Measurements from ENCODE around the gene MED31.

Gene MED31

DNA sequence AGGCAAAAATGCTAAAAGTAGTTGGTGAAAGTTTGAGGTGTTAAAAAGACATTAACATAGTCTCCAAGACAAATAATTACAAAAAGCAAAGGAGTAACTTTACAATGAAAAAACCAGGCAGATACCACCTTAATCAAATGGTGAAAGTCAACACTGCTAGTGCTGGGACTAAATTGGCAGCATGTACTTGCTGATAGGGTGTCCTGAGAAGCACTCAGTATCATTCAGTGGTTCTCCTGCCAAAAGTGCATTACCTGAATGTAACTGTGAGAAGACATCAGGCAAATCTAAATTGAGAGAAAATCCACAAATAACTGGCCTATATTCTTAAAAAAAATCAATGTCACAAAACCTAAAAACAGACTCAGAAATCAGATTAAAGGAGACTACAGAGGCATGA, 18.9 kb downstream of the MED31 start:
- Histone ChIP-seq H3K9me3 (ENCODE audit: control insufficient read depth in 2 of 2, low read length in 2 of 2) (no peaks in the 10 kb centered on the region), H3K36me3 (ENCODE audit: control insufficient read depth in 2 of 2, insufficient read depth in 2 of 2, low read length in 2 of 2) (peaks cover 9 to 35% of the 10 kb centered on the region in 2 donors), H3K27me3 (ENCODE audit: control insufficient read depth in 2 of 2, insufficient read depth in 2 of 2, low read length in 2 of 2) (no peaks in the 10 kb centered on the region), H3K9ac (ENCODE audit: low read depth in 1 of 2, low read length in 2 of 2) (no peak overlapping the region), H3K4me1 (ENCODE audit: control insufficient read depth in 2 of 2, insufficient read depth in 2 of 2, low read length in 2 of 2) (peaks cover 5 to 8% of the 10 kb centered on the region in 2 donors), H3K27ac (ENCODE audit: low read depth in 2 of 2, low read length in 2 of 2) (no peak overlapping the region), H3K4me3 (ENCODE audit: low read length in 2 of 2) (no peak overlapping the region)

DNA sequence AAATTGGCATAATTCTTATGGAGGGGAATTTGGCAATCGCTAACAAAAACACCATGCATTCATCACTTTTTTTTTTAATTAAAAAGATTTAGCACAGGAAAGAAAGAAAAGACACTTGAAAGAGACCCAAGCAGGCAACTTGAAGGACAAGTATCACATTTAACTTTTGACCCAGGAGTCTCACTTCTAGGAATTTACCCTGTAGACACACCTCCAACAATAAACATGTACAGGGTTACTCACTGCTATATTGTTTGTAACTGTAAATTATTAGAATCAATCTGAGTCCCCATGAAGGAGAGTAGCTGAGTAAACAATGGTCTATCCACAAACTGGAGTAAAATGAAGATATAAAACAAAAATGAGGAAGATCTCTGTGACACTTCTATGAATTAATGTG, 21.0 kb downstream of the MED31 start:
- peaks cover 11 to 43% of the 10 kb centered on the region in 2 donors for H3K36me3 ChIP-seq (ENCODE audit: control insufficient read depth in 2 of 2, insufficient read depth in 2 of 2, low read length in 2 of 2)
- H3K27me3 ChIP-seq (ENCODE audit: control insufficient read depth in 2 of 2, insufficient read depth in 2 of 2, low read length in 2 of 2): no peaks in the 10 kb centered on the region
- no peaks in the 10 kb centered on the region for H3K9me3 ChIP-seq (ENCODE audit: control insufficient read depth in 2 of 2, low read length in 2 of 2)
- H3K4me1 ChIP-seq (ENCODE audit: control insufficient read depth in 2 of 2, insufficient read depth in 2 of 2, low read length in 2 of 2): peaks cover 0 to 2% of the 10 kb centered on the region in 2 donors
- no peak overlapping the region for H3K27ac ChIP-seq (ENCODE audit: low read depth in 2 of 2, low read length in 2 of 2)
- H3K4me3 ChIP-seq (ENCODE audit: low read length in 2 of 2): no peak overlapping the region
- no peak overlapping the region for H3K9ac ChIP-seq (ENCODE audit: low read depth in 1 of 2, low read length in 2 of 2)

DNA sequence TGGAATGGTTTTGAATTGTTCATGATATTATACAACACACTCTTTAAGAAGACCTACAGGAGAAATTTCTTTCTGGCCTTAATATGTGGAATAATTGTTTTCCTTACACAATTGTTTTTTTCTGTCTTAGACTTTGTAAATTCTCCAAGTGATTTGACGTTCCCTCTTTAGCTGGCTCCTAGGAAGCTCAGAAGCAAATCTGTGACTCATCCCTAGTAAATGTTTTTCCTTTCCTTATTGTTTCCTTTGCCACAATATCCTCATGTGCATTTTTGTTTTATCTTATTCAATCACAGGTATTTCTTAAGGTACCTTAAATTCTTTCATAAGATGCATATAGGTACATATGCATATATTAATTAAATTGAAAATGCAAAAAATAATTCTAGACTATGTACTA, 24.4 kb downstream of the MED31 start:
- no peak overlapping the region for H3K9ac ChIP-seq (ENCODE audit: low read depth in 1 of 2, low read length in 2 of 2)
- no peaks in the 10 kb centered on the region for H3K27me3 ChIP-seq (ENCODE audit: control insufficient read depth in 2 of 2, insufficient read depth in 2 of 2, low read length in 2 of 2)
- peaks cover 15 to 33% of the 10 kb centered on the region in 2 donors for H3K36me3 ChIP-seq (ENCODE audit: control insufficient read depth in 2 of 2, insufficient read depth in 2 of 2, low read length in 2 of 2)
- H3K27ac ChIP-seq (ENCODE audit: low read depth in 2 of 2, low read length in 2 of 2): no peak overlapping the region
- no peaks in the 10 kb centered on the region for H3K4me1 ChIP-seq (ENCODE audit: control insufficient read depth in 2 of 2, insufficient read depth in 2 of 2, low read length in 2 of 2)
- no peak overlapping the region for H3K4me3 ChIP-seq (ENCODE audit: low read length in 2 of 2)
- H3K9me3 ChIP-seq (ENCODE audit: control insufficient read depth in 2 of 2, low read length in 2 of 2): no peaks in the 10 kb centered on the region

DNA sequence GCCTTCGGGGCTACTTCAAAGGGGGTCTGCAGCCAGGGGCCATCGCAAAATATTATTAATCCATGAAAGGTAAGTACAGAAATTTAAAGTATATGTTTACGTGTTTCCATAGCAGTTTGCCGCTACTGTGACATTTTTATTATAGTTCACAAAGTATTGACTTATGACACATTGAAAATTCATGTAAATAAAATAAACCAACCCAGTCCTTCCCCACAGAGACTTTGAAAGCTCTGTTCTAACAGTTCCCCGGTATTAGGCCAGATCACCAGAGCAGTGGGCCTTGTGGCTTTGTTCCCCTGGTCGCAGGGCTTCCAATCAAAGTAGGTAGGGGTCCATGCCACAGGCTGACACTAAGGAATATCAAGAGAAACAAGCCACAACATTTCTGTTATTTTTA, 24.8 kb downstream of the MED31 start:
- no peaks in the 10 kb centered on the region for H3K9me3 ChIP-seq (ENCODE audit: control insufficient read depth in 2 of 2, low read length in 2 of 2)
- no peak overlapping the region for H3K9ac ChIP-seq (ENCODE audit: low read depth in 1 of 2, low read length in 2 of 2)
- H3K4me3 ChIP-seq (ENCODE audit: low read length in 2 of 2): no peak overlapping the region
- H3K36me3 ChIP-seq (ENCODE audit: control insufficient read depth in 2 of 2, insufficient read depth in 2 of 2, low read length in 2 of 2): peaks cover 14 to 34% of the 10 kb centered on the region in 2 donors
- H3K27me3 ChIP-seq (ENCODE audit: control insufficient read depth in 2 of 2, insufficient read depth in 2 of 2, low read length in 2 of 2): no peaks in the 10 kb centered on the region
- H3K4me1 ChIP-seq (ENCODE audit: control insufficient read depth in 2 of 2, insufficient read depth in 2 of 2, low read length in 2 of 2): no peaks in the 10 kb centered on the region
- H3K27ac ChIP-seq (ENCODE audit: low read depth in 2 of 2, low read length in 2 of 2): no peak overlapping the region

DNA sequence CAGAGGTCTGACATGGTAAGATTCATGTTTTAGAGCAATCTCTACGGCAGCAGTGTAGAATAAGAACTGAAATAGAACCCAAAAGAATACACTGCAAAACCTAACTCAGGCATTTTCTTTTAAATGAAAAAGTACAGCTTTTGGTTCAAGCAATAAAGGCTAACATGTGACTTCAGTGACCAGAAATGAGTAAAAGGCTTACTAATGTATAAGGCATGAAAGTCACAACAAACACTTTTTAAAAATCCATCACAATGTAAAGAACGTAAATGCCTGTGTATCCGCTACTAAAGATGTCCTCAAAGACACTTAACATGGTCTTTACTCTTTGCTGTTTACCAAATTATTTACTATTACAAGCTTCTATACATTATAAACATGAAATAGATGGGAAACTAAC, 27.5 kb downstream of the MED31 start:
- Histone ChIP-seq H3K36me3 (ENCODE audit: control insufficient read depth in 2 of 2, insufficient read depth in 2 of 2, low read length in 2 of 2) (peaks cover 21 to 32% of the 10 kb centered on the region in 2 donors), H3K27ac (ENCODE audit: low read depth in 2 of 2, low read length in 2 of 2) (no peak overlapping the region), H3K4me3 (ENCODE audit: low read length in 2 of 2) (no peak overlapping the region), H3K4me1 (ENCODE audit: control insufficient read depth in 2 of 2, insufficient read depth in 2 of 2, low read length in 2 of 2) (no peaks in the 10 kb centered on the region), H3K27me3 (ENCODE audit: control insufficient read depth in 2 of 2, insufficient read depth in 2 of 2, low read length in 2 of 2) (no peaks in the 10 kb centered on the region), H3K9me3 (ENCODE audit: control insufficient read depth in 2 of 2, low read length in 2 of 2) (no peaks in the 10 kb centered on the region), H3K9ac (ENCODE audit: low read depth in 1 of 2, low read length in 2 of 2) (no peak overlapping the region)

DNA sequence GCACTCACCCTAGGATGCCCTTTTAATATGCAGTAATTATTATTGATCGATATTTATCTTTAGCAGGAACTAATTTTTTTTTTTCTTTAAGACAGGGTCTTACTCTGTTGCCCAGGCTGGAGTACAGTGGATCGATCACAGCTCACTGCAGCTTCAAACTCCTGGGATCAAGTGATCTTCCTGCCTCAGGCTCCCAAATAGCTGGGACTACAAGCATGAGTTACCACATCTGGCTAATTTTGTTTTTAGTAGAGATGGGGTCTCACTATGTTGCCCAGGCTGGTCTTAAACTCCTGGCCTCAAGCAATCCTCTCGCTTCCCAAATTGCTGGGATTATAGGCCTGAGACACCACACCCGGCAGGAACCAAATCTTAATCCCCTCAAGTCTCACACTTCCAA, 40.2 kb downstream of the MED31 start:
- Histone ChIP-seq H3K9ac (ENCODE audit: low read depth in 1 of 2, low read length in 2 of 2) (no peak overlapping the region), H3K4me3 (ENCODE audit: low read length in 2 of 2) (no peak overlapping the region), H3K27ac (ENCODE audit: low read depth in 2 of 2, low read length in 2 of 2) (no peak overlapping the region), H3K4me1 (ENCODE audit: control insufficient read depth in 2 of 2, insufficient read depth in 2 of 2, low read length in 2 of 2) (no peaks in the 10 kb centered on the region), H3K9me3 (ENCODE audit: control insufficient read depth in 2 of 2, low read length in 2 of 2) (no peaks in the 10 kb centered on the region), H3K36me3 (ENCODE audit: control insufficient read depth in 2 of 2, insufficient read depth in 2 of 2, low read length in 2 of 2) (peaks cover 36 to 39% of the 10 kb centered on the region in 2 donors), H3K27me3 (ENCODE audit: control insufficient read depth in 2 of 2, insufficient read depth in 2 of 2, low read length in 2 of 2) (no peaks in the 10 kb centered on the region)

DNA sequence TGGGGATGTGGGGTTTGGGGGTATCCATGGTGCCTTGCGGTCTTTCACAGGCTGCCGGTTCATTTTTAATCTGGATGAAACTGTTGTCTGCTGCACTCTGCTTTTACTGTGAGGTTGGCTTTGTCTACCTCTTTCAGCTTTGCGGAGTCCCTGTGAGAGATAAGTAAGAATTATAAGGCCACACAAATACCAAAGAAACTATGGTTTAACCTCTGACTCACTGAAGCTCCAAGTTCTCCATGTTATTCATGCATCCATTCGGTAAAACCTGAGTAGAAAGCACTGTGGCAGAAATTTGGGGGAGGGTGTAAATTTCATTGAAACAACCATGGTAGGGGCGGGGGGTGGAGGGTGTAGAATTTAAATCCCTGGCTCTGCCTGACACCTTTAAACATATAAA, 41.4 kb downstream of the MED31 start:
- no peaks in the 10 kb centered on the region for H3K27me3 ChIP-seq (ENCODE audit: control insufficient read depth in 2 of 2, insufficient read depth in 2 of 2, low read length in 2 of 2)
- H3K4me1 ChIP-seq (ENCODE audit: control insufficient read depth in 2 of 2, insufficient read depth in 2 of 2, low read length in 2 of 2): no peaks in the 10 kb centered on the region
- no peak overlapping the region for H3K9ac ChIP-seq (ENCODE audit: low read depth in 1 of 2, low read length in 2 of 2)
- H3K9me3 ChIP-seq (ENCODE audit: control insufficient read depth in 2 of 2, low read length in 2 of 2): no peaks in the 10 kb centered on the region
- H3K27ac ChIP-seq (ENCODE audit: low read depth in 2 of 2, low read length in 2 of 2): no peak overlapping the region
- H3K4me3 ChIP-seq (ENCODE audit: low read length in 2 of 2): no peak overlapping the region
- peaks cover 40 to 47% of the 10 kb centered on the region in 2 donors for H3K36me3 ChIP-seq (ENCODE audit: control insufficient read depth in 2 of 2, insufficient read depth in 2 of 2, low read length in 2 of 2)

DNA sequence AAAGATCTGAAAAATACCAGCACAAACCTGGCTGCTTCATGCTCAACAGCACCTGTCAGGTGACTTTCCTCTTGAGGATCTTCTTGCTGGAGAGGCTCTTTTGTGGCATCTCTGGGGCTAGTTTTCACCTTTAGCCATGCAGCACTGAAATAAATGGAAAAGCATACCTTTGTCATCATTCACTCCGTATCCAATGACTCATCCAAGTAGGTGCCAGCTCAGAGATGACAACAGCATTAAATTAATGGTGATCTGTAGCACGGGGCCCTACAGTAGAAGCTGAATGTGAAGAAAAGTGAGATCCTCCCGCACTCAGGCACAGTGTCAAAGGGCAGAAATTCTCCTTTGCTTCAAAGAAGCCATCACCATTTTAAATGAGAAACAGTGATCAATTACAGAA, 43.1 kb downstream of the MED31 start:
- no peaks in the 10 kb centered on the region for H3K4me1 ChIP-seq (ENCODE audit: control insufficient read depth in 2 of 2, insufficient read depth in 2 of 2, low read length in 2 of 2)
- no peaks in the 10 kb centered on the region for H3K27me3 ChIP-seq (ENCODE audit: control insufficient read depth in 2 of 2, insufficient read depth in 2 of 2, low read length in 2 of 2)
- H3K36me3 ChIP-seq (ENCODE audit: control insufficient read depth in 2 of 2, insufficient read depth in 2 of 2, low read length in 2 of 2): peaks cover 40 to 46% of the 10 kb centered on the region in 2 donors
- H3K9ac ChIP-seq (ENCODE audit: low read depth in 1 of 2, low read length in 2 of 2): no peak overlapping the region
- H3K9me3 ChIP-seq (ENCODE audit: control insufficient read depth in 2 of 2, low read length in 2 of 2): no peaks in the 10 kb centered on the region
- no peak overlapping the region for H3K4me3 ChIP-seq (ENCODE audit: low read length in 2 of 2)
- H3K27ac ChIP-seq (ENCODE audit: low read depth in 2 of 2, low read length in 2 of 2): no peak overlapping the region

DNA sequence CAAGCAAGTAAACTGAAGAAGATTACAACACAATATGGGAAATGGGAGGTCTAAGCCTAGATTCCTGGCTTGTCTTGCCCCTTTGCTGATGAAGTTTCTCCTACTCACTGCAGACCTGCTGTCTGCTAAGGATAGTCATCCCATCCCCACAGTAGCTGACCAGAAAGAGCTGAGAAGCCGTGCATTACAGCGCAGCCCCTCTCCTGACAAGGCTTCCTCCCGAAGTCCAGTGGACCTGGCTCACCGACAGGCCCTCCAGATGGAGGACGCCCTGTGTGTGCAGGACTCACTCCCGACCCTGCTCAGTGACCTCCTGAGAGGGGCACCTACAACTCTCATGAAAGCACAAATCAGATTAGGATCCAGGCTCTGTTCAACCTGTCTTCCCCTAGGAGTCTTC, 46.3 kb downstream of the MED31 start:
- Histone ChIP-seq H3K9me3 (ENCODE audit: control insufficient read depth in 2 of 2, low read length in 2 of 2) (no peaks in the 10 kb centered on the region), H3K36me3 (ENCODE audit: control insufficient read depth in 2 of 2, insufficient read depth in 2 of 2, low read length in 2 of 2) (peaks cover 51 to 52% of the 10 kb centered on the region in 2 donors), H3K27me3 (ENCODE audit: control insufficient read depth in 2 of 2, insufficient read depth in 2 of 2, low read length in 2 of 2) (no peaks in the 10 kb centered on the region), H3K4me3 (ENCODE audit: low read length in 2 of 2) (no peak overlapping the region), H3K4me1 (ENCODE audit: control insufficient read depth in 2 of 2, insufficient read depth in 2 of 2, low read length in 2 of 2) (no peaks in the 10 kb centered on the region), H3K9ac (ENCODE audit: low read depth in 1 of 2, low read length in 2 of 2) (no peak overlapping the region), H3K27ac (ENCODE audit: low read depth in 2 of 2, low read length in 2 of 2) (no peak overlapping the region)

DNA sequence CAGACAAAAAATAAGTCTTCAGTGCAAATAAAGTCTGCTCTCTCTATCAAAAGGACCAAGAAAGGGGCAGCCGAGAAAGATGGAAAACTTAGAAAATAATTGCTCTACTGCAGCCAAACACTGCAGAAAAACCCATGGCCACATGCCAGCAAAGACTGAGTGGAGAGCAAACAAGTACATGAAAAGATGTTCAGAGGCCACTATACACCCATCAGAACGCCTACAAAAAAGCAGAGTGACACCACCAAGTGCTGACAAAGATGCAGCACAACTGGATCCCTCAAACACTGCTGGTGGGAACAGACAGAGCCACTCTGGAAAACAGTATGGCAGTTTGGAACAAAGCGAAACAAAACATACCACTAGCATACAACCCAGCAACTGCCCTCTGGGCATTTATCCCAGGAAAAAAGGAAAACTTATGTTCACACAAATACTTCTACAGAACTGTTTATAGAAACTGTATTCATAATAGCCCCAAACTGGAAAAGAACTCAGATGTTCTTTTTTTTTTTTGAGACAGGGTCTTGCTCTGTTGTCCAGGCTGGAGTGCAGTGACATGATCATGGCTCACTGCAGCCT, 47.6 kb downstream of the MED31 start:
- peaks cover 41 to 42% of the 10 kb centered on the region in 2 donors for H3K36me3 ChIP-seq (ENCODE audit: control insufficient read depth in 2 of 2, insufficient read depth in 2 of 2, low read length in 2 of 2)
- no peaks in the 10 kb centered on the region for H3K27me3 ChIP-seq (ENCODE audit: control insufficient read depth in 2 of 2, insufficient read depth in 2 of 2, low read length in 2 of 2)
- H3K9me3 ChIP-seq (ENCODE audit: control insufficient read depth in 2 of 2, low read length in 2 of 2): no peaks in the 10 kb centered on the region
- no peak overlapping the region for H3K9ac ChIP-seq (ENCODE audit: low read depth in 1 of 2, low read length in 2 of 2)
- H3K4me3 ChIP-seq (ENCODE audit: low read length in 2 of 2): no peak overlapping the region
- peaks cover 0 to 8% of the 10 kb centered on the region in 2 donors for H3K4me1 ChIP-seq (ENCODE audit: control insufficient read depth in 2 of 2, insufficient read depth in 2 of 2, low read length in 2 of 2)
- H3K27ac ChIP-seq (ENCODE audit: low read depth in 2 of 2, low read length in 2 of 2): no peak overlapping the region

DNA sequence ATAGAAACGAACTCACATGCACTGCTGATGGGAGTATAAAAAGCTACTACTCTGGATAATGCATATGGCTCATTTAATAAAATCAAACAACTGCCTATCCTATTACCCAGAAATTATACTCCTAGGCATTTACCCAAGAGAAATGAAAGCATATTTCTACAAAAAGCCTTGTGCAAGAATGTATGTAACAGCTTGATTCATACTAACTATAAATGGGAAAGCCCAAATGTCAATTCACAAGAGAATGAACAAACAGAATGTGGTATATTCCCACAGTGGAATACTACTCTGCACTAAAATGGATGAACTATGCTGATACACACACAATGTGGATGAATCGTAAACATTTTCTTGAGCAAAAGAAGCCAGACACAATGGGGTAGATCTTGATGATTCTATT, 49.3 kb downstream of the MED31 start:
- Histone ChIP-seq H3K27me3 (ENCODE audit: control insufficient read depth in 2 of 2, insufficient read depth in 2 of 2, low read length in 2 of 2) (no peaks in the 10 kb centered on the region), H3K9ac (ENCODE audit: low read depth in 1 of 2, low read length in 2 of 2) (no peak overlapping the region), H3K4me1 (ENCODE audit: control insufficient read depth in 2 of 2, insufficient read depth in 2 of 2, low read length in 2 of 2) (peaks cover 5 to 18% of the 10 kb centered on the region in 2 donors), H3K9me3 (ENCODE audit: control insufficient read depth in 2 of 2, low read length in 2 of 2) (no peaks in the 10 kb centered on the region), H3K27ac (ENCODE audit: low read depth in 2 of 2, low read length in 2 of 2) (no peak overlapping the region), H3K4me3 (ENCODE audit: low read length in 2 of 2) (no peak overlapping the region), H3K36me3 (ENCODE audit: control insufficient read depth in 2 of 2, insufficient read depth in 2 of 2, low read length in 2 of 2) (peaks cover 26 to 29% of the 10 kb centered on the region in 2 donors)

Measured in mucosa of rectum (tissue), 2 donors.